ENCODE data around the gene CLIP2.

CLIP2 gene

DNA sequence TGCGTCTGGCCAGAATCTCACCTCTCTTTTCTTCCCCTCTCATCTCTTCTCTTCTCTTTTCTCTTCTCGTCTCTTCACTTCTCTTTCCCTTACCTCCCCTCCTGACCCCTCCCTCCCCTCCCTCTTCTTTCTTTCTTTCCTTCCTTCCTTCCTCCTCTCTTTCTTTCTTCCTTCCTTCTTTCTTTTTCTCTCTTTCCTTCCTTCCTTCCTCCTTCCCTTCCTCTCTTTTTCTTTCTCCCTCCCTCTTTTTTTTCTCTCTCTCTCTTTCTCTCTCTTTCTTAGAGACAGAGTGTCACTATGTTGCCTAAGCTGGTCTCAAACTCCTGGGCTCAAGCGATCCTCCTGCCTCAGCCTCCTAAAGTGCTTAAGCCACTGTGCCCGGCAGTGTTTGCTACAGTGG is 159.9 kb downstream of the CLIP2 start:
- no peak for DNase-seq

DNA sequence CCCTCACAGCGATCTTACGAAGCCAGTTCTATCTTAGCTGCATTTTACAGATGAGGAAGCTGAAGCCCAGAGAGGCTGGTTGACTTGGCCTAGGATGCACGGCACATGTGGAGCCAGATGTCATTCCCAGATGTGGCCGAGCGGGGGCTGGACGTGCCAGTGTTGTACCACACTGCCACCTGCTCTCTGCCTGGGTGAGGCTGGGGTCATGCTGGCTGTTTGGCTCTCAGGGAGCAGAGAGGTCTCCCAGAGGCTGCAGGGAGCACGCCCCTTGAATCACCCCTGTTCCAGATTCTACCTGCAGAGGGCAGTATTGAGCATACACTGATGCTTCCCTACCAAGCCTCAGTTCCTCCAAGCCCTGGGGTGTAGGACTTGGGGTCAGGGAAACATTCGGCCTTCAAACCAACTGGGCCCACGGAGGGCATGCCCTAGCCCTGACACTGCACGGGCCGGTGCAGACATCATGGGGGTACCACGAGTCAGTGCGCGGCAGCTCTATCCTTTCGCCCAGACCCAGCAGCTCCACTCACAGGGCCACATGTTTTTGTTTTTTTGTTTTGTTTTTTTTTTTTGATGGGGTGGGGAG is 160.7 kb downstream of the CLIP2 start:
- DNase-seq = peak; percentile 17

DNA sequence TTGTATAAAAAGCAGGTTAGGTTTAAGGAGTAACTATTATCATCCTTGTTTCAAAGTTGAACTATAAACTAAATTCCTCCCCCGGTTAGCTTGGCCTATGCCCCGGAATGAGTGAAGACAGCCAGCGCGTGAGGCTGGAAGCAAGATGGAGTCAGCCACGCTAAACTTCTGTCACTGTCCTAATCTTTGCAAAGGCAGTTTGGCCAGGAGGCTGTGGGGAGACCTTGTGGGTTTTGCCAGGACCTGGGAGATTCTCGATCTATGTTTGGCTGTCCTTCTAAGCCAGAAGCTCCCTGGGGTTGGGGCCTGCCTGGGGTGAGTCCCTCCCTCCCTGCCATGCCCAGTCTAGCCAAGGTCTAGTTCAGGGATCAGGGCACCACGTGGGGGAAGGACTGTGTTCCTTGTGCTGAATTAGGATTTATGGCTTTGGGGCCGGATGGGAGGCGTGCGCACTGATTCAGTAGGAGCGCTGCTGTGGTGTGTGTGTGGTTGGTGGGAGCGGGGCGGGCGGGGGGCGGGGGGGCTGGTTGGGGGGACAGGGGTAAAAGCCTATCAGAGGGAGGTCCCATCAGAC is 163.6 kb downstream of the CLIP2 start:
- DNase-seq = no peak

DNA sequence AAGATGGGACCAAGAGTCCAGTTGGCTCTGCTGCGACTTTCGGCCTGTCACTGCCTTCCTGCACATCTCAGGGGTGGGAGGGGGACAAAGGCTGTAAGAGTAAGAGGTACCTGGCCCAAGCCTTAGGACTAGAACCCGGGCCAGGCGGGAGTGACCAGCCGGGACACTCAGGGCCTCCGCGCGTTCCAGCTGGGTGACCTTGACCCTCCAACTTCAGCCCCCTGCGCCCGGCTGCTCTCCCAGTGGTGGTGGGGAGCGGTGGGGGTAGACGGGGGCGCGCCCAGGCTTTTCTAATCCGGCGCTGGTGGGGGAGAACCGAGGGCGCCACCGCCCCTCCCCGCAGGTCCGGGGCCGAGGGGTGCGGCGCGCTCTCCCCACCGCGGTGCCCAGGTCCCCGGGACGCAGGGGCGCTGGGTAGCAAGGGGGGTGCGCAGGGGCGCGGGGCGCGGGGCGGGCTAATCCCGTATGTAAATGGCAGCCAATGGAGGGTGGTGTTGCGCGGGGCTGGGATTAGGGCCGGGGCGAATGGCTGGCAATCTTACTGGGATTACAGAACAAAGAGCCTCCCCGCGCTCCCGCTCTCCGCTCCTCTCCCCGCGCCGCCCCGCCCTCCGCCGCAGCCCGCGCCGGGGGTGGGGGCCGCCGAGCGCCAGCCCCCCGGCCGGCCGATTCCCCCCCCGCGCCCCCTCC is 164.3 kb downstream of the CLIP2 start, which contains the start of gene GTF2IRD1:
GTF2IRD1 (plus strand) TSS at position 585 of the 690 bp plus-strand sequence. CDS start 54,175 bp downstream, outside the sequence.
- DNase-seq = peak; percentile 49

DNA sequence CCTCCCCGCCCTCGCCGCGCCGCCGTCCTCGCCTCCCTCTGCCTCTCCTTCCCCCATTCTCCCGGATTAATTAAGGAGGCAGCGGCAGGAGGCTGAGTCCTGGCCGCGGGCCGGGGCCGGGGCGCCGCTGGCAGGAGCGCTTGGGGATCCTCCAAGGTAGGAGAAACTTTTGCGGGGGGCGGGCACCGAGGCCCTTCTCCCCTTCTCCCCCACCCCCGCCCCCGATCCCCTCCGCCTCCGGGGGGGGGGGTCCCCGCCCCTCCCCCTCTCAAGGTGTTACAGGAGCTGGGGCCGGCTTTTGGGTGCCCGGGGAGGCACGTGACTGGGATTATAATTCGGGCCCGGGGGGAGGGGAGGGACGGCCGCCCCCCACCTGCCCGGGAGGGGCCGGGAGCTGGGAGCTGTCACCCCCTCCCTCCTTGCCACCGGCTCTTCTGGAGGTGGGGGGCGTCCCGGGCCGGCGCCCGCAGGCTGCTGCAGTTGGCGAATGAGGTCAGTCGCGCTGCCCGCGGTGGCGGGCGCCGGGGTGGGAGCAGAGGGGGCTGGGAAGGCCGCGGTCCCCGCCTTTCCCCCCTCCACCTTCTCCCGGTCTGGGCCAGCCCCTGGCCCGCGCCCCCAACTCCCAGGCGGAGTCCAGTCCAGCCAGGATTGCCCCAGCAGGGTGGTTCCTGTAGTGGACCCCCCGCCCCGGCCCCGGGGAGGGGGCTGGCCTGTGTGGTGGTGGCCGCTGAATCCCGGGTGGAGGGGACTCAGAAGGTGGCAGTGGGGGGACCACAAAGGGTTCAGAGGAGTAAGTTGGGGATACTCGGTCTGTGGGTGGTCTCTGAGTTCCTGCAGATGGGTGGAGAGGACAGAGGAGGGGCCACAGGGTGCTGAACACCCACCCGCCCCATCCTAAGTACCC is 165.1 kb downstream of the CLIP2 start:
- DNase-seq = peak; percentile 59

GRCh38 chr7:74454925-74455288 is 165.7 kb downstream of the CLIP2 start:
- no peak for DNase-seq

DNA sequence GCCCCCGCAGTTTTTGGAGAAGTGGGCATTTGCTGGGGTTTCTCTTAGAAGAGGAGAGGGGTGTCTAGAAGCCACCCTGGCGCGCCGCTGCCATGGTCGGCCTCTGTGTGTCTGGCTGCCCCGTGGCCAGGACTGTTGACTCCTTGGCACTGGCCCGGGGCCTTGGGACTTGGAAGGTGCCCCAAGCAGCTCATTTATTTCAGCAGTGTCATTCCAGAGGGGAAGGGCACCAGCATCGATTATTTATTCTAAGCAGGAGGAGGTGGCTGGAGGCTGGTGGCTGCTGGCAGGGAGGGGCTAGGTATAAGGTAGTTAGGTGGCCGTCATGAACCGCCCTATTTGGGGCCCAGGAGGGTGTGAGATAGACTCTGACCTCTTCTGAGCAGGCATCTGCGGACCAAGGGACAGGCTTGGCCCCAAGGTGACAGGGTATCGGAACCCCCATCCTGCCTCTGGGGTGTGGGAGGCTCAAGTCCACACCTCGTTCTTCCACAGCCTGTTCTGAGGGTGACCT is 166.1 kb downstream of the CLIP2 start:
- DNase-seq = peak; percentile 45

All from midbrain (tissue), 1 donor.